GM18867 (cell line): ENCODE data around the gene HIRA.
A peak's percentile ranks its signal among the peaks of the same experiment; 100 is the strongest.
"Not testable (repeated sequence)": the region's sequence is repeated elsewhere in the genome, so short reads cannot be mapped to it uniquely, and the experiment has no call there.

Experiments
- ATAC-seq: cut with Tn5 transposase; IDR thresholded peaks from one replicate; pipeline ENCODE4 v1.9.1; 2021; ENCODE audit warnings: mild to moderate bottlenecking, moderate library complexity; ENCODE audit not compliant: unreplicated experiment

The HIRA gene

GRCh38 chr22:19331474-19331873, 100.1 kb downstream of the HIRA start:
- no peak for ATAC-seq

GRCh38 chr22:19330865-19331418, 100.6 kb downstream of the HIRA start:
- ATAC-seq = no peak

- ATAC-seq = not testable (repeated sequence)
These were observed 101.3 kb downstream of the HIRA start for GRCh38 chr22:19330205-19330604.

GRCh38 chr22:19329454-19329853, 102.1 kb downstream of the HIRA start:
- no peak for ATAC-seq

- no peak for ATAC-seq
These were observed 106.1 kb downstream of the HIRA start for GRCh38 chr22:19325296-19325948.

GRCh38 chr22:19323420-19323819, 108.1 kb downstream of the HIRA start:
- ATAC-seq = not testable (repeated sequence)

GRCh38 chr22:19321757-19322156, 109.8 kb downstream of the HIRA start:
- ATAC-seq = no peak

GRCh38 chr22:19320136-19320535, 111.4 kb downstream of the HIRA start:
- ATAC-seq = not testable (repeated sequence)

GRCh38 chr22:19319281-19319680, 112.3 kb downstream of the HIRA start:
- no peak for ATAC-seq

- ATAC-seq = no peak
These were observed 113.7 kb downstream of the HIRA start for GRCh38 chr22:19317865-19318264.

GRCh38 chr22:19307872-19308271, 123.7 kb downstream of the HIRA start:
- ATAC-seq = no peak

GRCh38 chr22:19306535-19306934, 125.0 kb downstream of the HIRA start:
- ATAC-seq = not testable (repeated sequence)

GRCh38 chr22:19304547-19304946, 127.0 kb downstream of the HIRA start:
- no peak for ATAC-seq

GRCh38 chr22:19303785-19304184, 127.7 kb downstream of the HIRA start:
- ATAC-seq = no peak

- ATAC-seq = no peak
These were observed 135.8 kb downstream of the HIRA start for GRCh38 chr22:19295733-19296132.

GRCh38 chr22:19292458-19293230, 138.9 kb downstream of the HIRA start:
- ATAC-seq = no peak

- ATAC-seq = peak; percentile 67
These were observed 139.7 kb downstream of the HIRA start, which contains the start of gene CLTCL1 for GRCh38 chr22:19291580-19292457. Gene CLTCL1, minus strand, starts transcription at chr22:19291719. Its CDS starts 78 bp downstream, at chr22:19291641.

GRCh38 chr22:19291218-19291579, 140.3 kb downstream of the HIRA start:
- peak; percentile 35 for ATAC-seq

- ATAC-seq = no peak
These were observed 140.9 kb downstream of the HIRA start for GRCh38 chr22:19290400-19291217.

- no peak for ATAC-seq
These were observed 141.9 kb downstream of the HIRA start for GRCh38 chr22:19289475-19290161.
